ENCODE data around the gene APBA3. TPM values are rescaled to one million over a fixed set of nuclear protein-coding genes. Genes with fewer than 3 reads are reported as not detected.
A peak's percentile ranks its signal among the peaks of the same experiment; 100 is the strongest.
"Not testable (repeated sequence)": the region's sequence is repeated elsewhere in the genome, so short reads cannot be mapped to it uniquely, and the experiment has no call there.

APBA3 gene
- total and polyA plus RNA-seq, 5 donors from 2014 or later, result 35.0 to 81.0 (median 45.9) TPM

DNA sequence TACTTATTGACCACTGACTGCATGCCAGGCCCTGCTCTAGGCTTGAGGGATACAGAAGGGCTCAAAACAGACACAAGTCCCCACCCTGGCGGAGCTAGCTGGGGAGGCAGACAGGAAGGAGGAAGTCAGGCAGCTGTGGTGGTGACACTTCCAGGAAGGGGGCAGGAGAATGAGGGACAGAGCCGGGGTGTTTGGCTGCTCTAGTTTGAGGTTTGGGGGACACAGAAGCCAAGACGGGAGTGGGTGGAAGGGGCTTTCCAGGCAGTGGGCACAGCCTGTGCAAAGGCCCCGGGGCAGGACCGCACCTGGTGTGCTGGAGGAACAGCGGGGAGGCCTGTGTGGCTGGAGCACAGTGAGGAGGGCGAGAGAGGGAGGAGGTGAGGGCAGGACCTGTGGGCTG lies 5.0 kb upstream of the APBA3 start:
- Mint-ChIP-seq H3K36me3 (peaks cover 17% of the 10 kb centered on the region), H3K27me3 (peaks cover 7% of the 10 kb centered on the region), H3K4me1 (peaks cover 4 to 33% (median 18%) of the 10 kb centered on the region in 4 donors), H3K4me3 (peak overlapping the region in 2 of 4 donors; percentile 57 to 78), H3K27ac (peak overlapping the region; percentile 36 to 84 (median 62)), H3K9me3 (peaks cover 0 to 2% (median 0%) of the 10 kb centered on the region in 7 donors)
- Histone ChIP-seq H3K36me3 (ENCODE audit: control insufficient read depth, insufficient read depth, low read length) (peaks cover 35% of the 10 kb centered on the region), H3K27ac (ENCODE audit: insufficient read depth, low read length, poor library complexity, severe bottlenecking) (no peak overlapping the region), H3K27me3 (ENCODE audit: control insufficient read depth, insufficient read depth, low read length) (no peaks in the 10 kb centered on the region), H3K4me1 (ENCODE audit: control insufficient read depth, insufficient read depth, low read length, poor library complexity, severe bottlenecking) (peaks cover 18% of the 10 kb centered on the region), H3K4me3 (ENCODE audit: low read depth, low read length) (no peak overlapping the region), H3K9me3 (ENCODE audit: control insufficient read depth in 2 of 2, low read length in 2 of 2) (no peaks in the 10 kb centered on the region)
- DNase-seq (peak in 1 of 3 donors; percentile 50), ATAC-seq (ENCODE audit: low read depth in 2 of 2) (no peak)

DNA sequence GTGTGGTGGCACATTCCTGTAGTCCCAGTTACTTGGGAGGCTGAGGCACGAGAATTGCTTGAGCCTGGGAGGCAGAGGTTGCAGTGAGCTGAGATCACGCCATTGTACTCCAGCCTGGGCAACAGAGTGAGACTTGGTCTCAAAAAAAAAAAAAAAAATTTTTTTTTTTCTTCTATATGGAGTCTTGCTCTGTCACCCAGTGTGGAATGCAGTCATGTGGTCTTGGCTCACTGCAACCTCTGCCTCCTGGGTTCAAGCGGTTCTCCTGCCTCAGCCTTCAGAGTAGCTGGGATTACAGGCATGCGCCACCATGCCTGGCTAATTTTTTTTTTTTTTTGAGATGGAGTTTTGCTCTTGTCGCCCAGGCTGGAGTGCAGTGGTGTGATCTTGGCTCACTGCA lies 4.3 kb upstream of the APBA3 start:
- Histone ChIP-seq H3K36me3 (ENCODE audit: control insufficient read depth, insufficient read depth, low read length) (peaks cover 35% of the 10 kb centered on the region), H3K4me1 (ENCODE audit: control insufficient read depth, insufficient read depth, low read length, poor library complexity, severe bottlenecking) (peaks cover 19% of the 10 kb centered on the region)
- not testable (repeated sequence) for H3K27me3 Mint-ChIP-seq; H3K27me3 ChIP-seq (ENCODE audit: control insufficient read depth, insufficient read depth, low read length); H3K27ac ChIP-seq (ENCODE audit: insufficient read depth, low read length, poor library complexity, severe bottlenecking); DNase-seq; H3K4me3 ChIP-seq (ENCODE audit: low read depth, low read length); ATAC-seq (ENCODE audit: low read depth in 2 of 2); H3K9me3 Mint-ChIP-seq; H3K27ac Mint-ChIP-seq; H3K9me3 ChIP-seq (ENCODE audit: control insufficient read depth in 2 of 2, low read length in 2 of 2)
- peak overlapping the region in 1 of 4 donors; percentile 10 for H3K4me3 Mint-ChIP-seq
- peaks cover 13% of the 10 kb centered on the region for H3K36me3 Mint-ChIP-seq
- peaks cover 5 to 38% (median 22%) of the 10 kb centered on the region in 4 donors for H3K4me1 Mint-ChIP-seq

DNA sequence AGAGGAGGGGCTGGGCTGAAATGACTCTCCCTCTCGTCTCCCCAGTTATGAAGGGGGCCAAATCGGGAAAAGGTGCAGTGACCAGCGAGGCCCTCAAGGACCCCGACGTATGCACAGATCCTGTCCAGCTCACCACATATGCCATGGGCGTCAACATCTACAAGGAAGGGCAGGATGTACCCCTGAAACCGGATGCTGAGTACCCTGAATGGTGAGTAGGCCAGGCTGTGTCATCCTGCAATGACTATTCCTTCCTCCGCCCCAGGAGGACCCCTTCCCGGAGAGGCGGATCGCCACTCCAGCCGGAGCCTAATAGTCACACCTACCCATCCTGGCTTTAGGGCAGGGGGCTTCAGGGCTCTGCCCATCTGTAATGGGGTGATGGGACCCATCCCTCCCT lies 3.6 kb upstream of the APBA3 start:
- H3K36me3 Mint-ChIP-seq, result peaks cover 13% of the 10 kb centered on the region
- H3K27me3 Mint-ChIP-seq, result peaks cover 7% of the 10 kb centered on the region
- no peak overlapping the region for H3K27ac ChIP-seq (ENCODE audit: insufficient read depth, low read length, poor library complexity, severe bottlenecking)
- H3K4me1 ChIP-seq (ENCODE audit: control insufficient read depth, insufficient read depth, low read length, poor library complexity, severe bottlenecking), result peaks cover 25% of the 10 kb centered on the region
- no peak overlapping the region for H3K4me3 Mint-ChIP-seq
- peaks cover 5 to 43% (median 22%) of the 10 kb centered on the region in 4 donors for H3K4me1 Mint-ChIP-seq
- no peak for ATAC-seq (ENCODE audit: low read depth in 2 of 2)
- no peak overlapping the region for H3K4me3 ChIP-seq (ENCODE audit: low read depth, low read length)
- H3K27me3 ChIP-seq (ENCODE audit: control insufficient read depth, insufficient read depth, low read length), result no peaks in the 10 kb centered on the region
- peaks cover 0 to 2% (median 0%) of the 10 kb centered on the region in 7 donors for H3K9me3 Mint-ChIP-seq
- H3K36me3 ChIP-seq (ENCODE audit: control insufficient read depth, insufficient read depth, low read length), result peaks cover 35% of the 10 kb centered on the region
- no peak for DNase-seq
- no peak overlapping the region for H3K27ac Mint-ChIP-seq
- no peaks in the 10 kb centered on the region for H3K9me3 ChIP-seq (ENCODE audit: control insufficient read depth in 2 of 2, low read length in 2 of 2)

DNA sequence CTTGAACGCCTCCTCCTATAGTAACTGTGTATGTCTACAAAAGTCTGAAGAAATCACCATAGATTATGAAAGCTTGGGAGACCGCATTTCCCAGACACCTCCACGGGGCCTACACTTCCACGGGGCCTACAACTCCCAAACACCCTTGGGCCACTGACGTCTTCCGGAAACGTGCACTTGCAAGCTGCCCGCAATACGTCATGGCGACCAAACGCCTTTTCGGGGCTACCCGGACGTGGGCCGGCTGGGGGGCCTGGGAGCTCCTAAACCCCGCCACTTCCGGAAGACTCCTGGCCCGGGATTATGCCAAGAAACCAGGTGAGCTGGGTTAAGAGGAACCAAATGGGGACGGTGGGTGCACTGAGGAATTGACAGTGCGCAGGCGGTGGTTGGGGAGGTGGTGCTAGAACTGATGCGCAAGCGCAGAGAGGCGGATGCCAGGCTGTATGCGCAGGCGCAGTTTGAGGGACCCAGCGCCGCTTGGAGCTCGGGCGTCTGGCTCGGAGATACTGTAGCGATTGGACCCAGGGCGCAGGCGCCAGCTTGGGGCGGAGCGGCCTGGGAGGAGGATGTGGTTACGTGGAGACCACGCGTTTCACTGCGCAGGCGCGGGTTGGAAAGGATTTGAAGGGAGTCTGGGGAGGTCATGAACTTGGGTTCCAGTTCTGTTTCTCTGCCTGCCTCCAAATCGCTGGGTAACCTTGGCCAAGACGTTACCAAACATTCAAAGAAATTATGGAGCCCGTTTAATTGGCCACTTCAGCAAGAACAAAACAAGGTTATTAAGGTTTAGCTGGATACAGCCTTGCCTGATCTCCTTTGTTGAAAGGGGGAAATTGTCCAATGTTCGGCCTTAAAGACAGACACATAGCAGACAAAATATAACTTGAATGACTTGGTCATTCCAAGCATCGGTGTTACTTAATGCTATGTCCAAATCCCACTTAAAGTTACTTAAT lies 1.3 kb upstream of the APBA3 start, which contains the start of gene MRPL54:
Gene MRPL54, plus strand, starts transcription at position 182 of the 959 bp plus-strand sequence. Its CDS starts 19 bp downstream, at position 201.
- Histone ChIP-seq H3K36me3 (ENCODE audit: control insufficient read depth, insufficient read depth, low read length) (peaks cover 27% of the 10 kb centered on the region), H3K4me1 (ENCODE audit: control insufficient read depth, insufficient read depth, low read length, poor library complexity, severe bottlenecking) (peaks cover 35% of the 10 kb centered on the region), H3K27me3 (ENCODE audit: control insufficient read depth, insufficient read depth, low read length) (no peaks in the 10 kb centered on the region), H3K27ac (ENCODE audit: insufficient read depth, low read length, poor library complexity, severe bottlenecking) (peak within 1 kb of the TSS; percentile 100), H3K4me3 (ENCODE audit: low read depth, low read length) (peak within 1 kb of the TSS; percentile 72), H3K9me3 (ENCODE audit: control insufficient read depth in 2 of 2, low read length in 2 of 2) (no peaks in the 10 kb centered on the region)
- ATAC-seq (ENCODE audit: low read depth in 2 of 2) (peak; percentile 83 to 86), DNase-seq (peak; percentile 98 to 100 (median 99))
- H3K9me3 Mint-ChIP-seq, result peaks cover 0 to 2% (median 0%) of the 10 kb centered on the region in 7 donors
- peaks cover 7% of the 10 kb centered on the region for H3K27me3 Mint-ChIP-seq
- peak within 1 kb of the TSS; percentile 94 to 100 (median 98) for H3K4me3 Mint-ChIP-seq
- H3K4me1 Mint-ChIP-seq, result peaks cover 5 to 64% (median 25%) of the 10 kb centered on the region in 4 donors
- peaks cover 9% of the 10 kb centered on the region for H3K36me3 Mint-ChIP-seq
- peak within 1 kb of the TSS; percentile 100 for H3K27ac Mint-ChIP-seq

DNA sequence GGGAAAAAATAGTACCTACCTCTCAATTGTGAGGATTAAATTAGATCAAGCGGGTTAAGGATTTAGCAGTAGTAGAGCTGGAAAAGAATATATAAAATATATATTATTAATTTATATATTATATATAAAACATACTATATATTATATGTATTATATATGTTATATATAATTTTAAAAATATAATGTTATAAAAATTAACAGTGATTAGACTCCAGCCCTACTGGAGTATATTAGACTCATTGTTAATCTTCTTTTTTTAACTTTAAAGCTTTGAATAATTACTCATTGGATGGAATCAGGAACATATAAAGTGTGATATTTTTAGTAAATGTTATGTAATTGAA lies 610 bp upstream of the APBA3 start:
- peak overlapping the region; percentile 72 for H3K4me3 ChIP-seq (ENCODE audit: low read depth, low read length)
- H3K27me3 ChIP-seq (ENCODE audit: control insufficient read depth, insufficient read depth, low read length), result no peaks in the 10 kb centered on the region
- Mint-ChIP-seq H3K27ac (peak overlapping the region; percentile 100), H3K27me3 (peaks cover 7% of the 10 kb centered on the region), H3K36me3 (peaks cover 9% of the 10 kb centered on the region), H3K4me1 (peaks cover 5 to 71% (median 27%) of the 10 kb centered on the region in 4 donors), H3K9me3 (peaks cover 0 to 2% (median 0%) of the 10 kb centered on the region in 7 donors), H3K4me3 (peak overlapping the region; percentile 94 to 100 (median 98))
- peak overlapping the region; percentile 100 for H3K27ac ChIP-seq (ENCODE audit: insufficient read depth, low read length, poor library complexity, severe bottlenecking)
- H3K4me1 ChIP-seq (ENCODE audit: control insufficient read depth, insufficient read depth, low read length, poor library complexity, severe bottlenecking), result peaks cover 35% of the 10 kb centered on the region
- ATAC-seq (ENCODE audit: low read depth in 2 of 2), result no peak
- peaks cover 27% of the 10 kb centered on the region for H3K36me3 ChIP-seq (ENCODE audit: control insufficient read depth, insufficient read depth, low read length)
- H3K9me3 ChIP-seq (ENCODE audit: control insufficient read depth in 2 of 2, low read length in 2 of 2), result no peaks in the 10 kb centered on the region
- no peak for DNase-seq

DNA sequence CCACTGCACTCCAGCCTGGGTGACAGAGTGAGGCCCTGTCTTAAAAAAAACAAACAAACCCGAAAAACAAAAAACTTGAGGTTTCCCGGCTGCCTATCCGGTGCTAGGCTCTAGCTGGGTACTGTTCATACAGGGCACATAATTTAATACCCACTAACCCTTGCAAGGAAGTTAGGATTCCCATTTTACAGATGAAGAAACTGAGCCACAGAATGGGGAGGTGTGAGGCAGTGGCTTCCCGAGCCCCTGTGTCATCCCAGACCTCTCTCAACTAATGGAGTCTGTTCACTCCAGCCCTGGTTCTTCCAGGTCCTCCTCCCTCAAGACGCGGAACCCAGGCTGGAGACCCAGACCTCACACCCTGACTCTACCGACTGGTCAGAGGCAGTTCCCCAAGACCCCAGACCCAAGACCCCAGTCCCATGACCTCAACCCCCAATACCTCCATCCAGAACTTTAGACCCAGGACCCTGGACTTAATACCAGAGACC lies 576 bp downstream of the APBA3 start:
- H3K9me3 ChIP-seq (ENCODE audit: control insufficient read depth in 2 of 2, low read length in 2 of 2), result no peaks in the 10 kb centered on the region
- H3K4me3 ChIP-seq (ENCODE audit: low read depth, low read length), result peak overlapping the region; percentile 91
- Mint-ChIP-seq H3K4me1 (peaks cover 5 to 72% (median 26%) of the 10 kb centered on the region in 4 donors), H3K4me3 (peak overlapping the region; percentile 94 to 98 (median 98)), H3K36me3 (peaks cover 6% of the 10 kb centered on the region), H3K27me3 (peaks cover 7% of the 10 kb centered on the region), H3K27ac (peak overlapping the region; percentile 96 to 100 (median 98)), H3K9me3 (peaks cover 0 to 2% (median 0%) of the 10 kb centered on the region in 7 donors)
- peak overlapping the region; percentile 100 for H3K27ac ChIP-seq (ENCODE audit: insufficient read depth, low read length, poor library complexity, severe bottlenecking)
- DNase-seq, result peak in 2 of 3 donors; percentile 52 to 58
- H3K4me1 ChIP-seq (ENCODE audit: control insufficient read depth, insufficient read depth, low read length, poor library complexity, severe bottlenecking), result peaks cover 34% of the 10 kb centered on the region
- peaks cover 18% of the 10 kb centered on the region for H3K36me3 ChIP-seq (ENCODE audit: control insufficient read depth, insufficient read depth, low read length)
- H3K27me3 ChIP-seq (ENCODE audit: control insufficient read depth, insufficient read depth, low read length), result no peaks in the 10 kb centered on the region
- ATAC-seq (ENCODE audit: low read depth in 2 of 2), result no peak

DNA sequence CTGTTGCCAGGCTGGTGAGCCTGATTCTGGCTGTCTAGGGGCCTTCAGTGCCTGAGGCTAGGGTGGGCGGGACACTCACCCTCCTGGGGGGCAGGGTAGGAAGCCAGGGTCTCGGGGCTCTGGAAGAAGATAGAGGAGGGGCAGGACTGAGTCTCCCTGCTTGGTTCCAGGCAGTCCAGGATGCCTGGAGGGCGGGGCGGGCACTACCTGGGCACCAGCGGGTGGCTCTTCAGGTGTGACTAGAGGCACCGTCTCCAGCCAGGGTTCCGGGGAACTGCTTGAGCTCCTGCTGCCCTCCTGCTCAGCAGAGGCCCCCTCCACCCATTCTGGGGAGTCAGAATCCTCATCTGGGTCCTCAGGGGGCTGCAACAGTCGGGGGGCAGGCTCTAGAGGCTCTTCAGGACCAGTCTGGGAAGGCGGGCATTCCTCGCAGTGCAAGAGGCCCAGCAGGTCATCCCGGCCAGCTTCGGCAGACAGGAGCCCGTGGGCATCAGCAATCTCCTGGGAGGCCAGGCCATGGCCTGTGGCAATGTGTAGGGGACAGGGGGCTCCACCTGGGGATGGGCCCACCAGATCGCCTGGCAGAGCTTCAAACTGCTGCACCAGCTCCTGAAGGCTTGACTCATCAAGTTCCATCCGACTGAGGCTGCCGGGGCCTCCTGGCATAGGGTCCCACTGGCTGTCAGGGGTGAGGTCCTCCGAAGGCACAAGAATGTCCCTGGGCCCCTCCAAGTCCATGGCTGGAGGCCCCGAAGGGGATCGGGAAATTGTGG lies 1.8 kb downstream of the APBA3 start:
- Histone ChIP-seq H3K4me3 (ENCODE audit: low read depth, low read length) (no peak overlapping the region), H3K4me1 (ENCODE audit: control insufficient read depth, insufficient read depth, low read length, poor library complexity, severe bottlenecking) (peaks cover 34% of the 10 kb centered on the region), H3K36me3 (ENCODE audit: control insufficient read depth, insufficient read depth, low read length) (peaks cover 12% of the 10 kb centered on the region), H3K27ac (ENCODE audit: insufficient read depth, low read length, poor library complexity, severe bottlenecking) (peak overlapping the region; percentile 100), H3K27me3 (ENCODE audit: control insufficient read depth, insufficient read depth, low read length) (no peaks in the 10 kb centered on the region), H3K9me3 (ENCODE audit: control insufficient read depth in 2 of 2, low read length in 2 of 2) (no peaks in the 10 kb centered on the region)
- Mint-ChIP-seq H3K4me3 (peak overlapping the region; percentile 94 to 98 (median 98)), H3K27ac (no peak overlapping the region), H3K36me3 (peaks cover 14% of the 10 kb centered on the region), H3K27me3 (peaks cover 7% of the 10 kb centered on the region), H3K4me1 (peaks cover 5 to 81% (median 35%) of the 10 kb centered on the region in 4 donors), H3K9me3 (peaks cover 0 to 2% (median 0%) of the 10 kb centered on the region in 7 donors)
- ATAC-seq (ENCODE audit: low read depth in 2 of 2) (no peak), DNase-seq (no peak)

All from CD4-positive, CD25-positive, alpha-beta regulatory T cell (primary cell).